HEK293 (cell line): ENCODE data around the gene RSU1.

Experiments used
- CTCF ChIP-seq: fragments of 450-650 bp; formaldehyde crosslinking; IDR thresholded peaks from 2 replicates; pipeline ENCODE4 v1.5.1; 2016; ENCODE audit warnings: missing biosample characterization, missing genetic modification characterization
- SALL2 ChIP-seq: fragments of 450-650 bp; formaldehyde crosslinking; IDR thresholded peaks from 2 replicates; pipeline ENCODE4 v1.5.0; 2017; ENCODE audit warnings: missing biosample characterization, mild to moderate bottlenecking, missing genetic modification characterization, borderline replicate concordance
- ZNF549 ChIP-seq: fragments of 450-650 bp; IDR thresholded peaks from 2 replicates; pipeline ENCODE4 v1.5.1; 2018; ENCODE audit warnings: missing biosample characterization, missing genetic modification characterization, mild to moderate bottlenecking, inconsistent platforms, moderate library complexity
- ZSCAN30 ChIP-seq: fragments of 450-650 bp; IDR thresholded peaks from 2 replicates; pipeline ENCODE4 v1.5.1; 2018; ENCODE audit warnings: missing biosample characterization, mild to moderate bottlenecking, missing genetic modification characterization, moderate library complexity
- TF ChIP-seq, protein P1 (sequence below): fragments of 450-650 bp; formaldehyde crosslinking; IDR thresholded peaks from 2 replicates; pipeline ENCODE4 v1.5.1; 2017; ENCODE audit warnings: missing biosample characterization, mild to moderate bottlenecking, missing genetic modification characterization, moderate library complexity
- TF ChIP-seq, protein P2 (sequence below): fragments of 450-650 bp; formaldehyde crosslinking; IDR thresholded peaks from 2 replicates; pipeline ENCODE4 v1.5.1; 2016; ENCODE audit warnings: missing biosample characterization, missing genetic modification characterization, low read depth

- TF ChIP-seq CTCF (no peak), SALL2 (tag by site-specific recombination) (no peak), ZNF549 (no peak), ZSCAN30 (tag by site-specific recombination) (no peak)
- TF ChIP-seq, protein P1, sequence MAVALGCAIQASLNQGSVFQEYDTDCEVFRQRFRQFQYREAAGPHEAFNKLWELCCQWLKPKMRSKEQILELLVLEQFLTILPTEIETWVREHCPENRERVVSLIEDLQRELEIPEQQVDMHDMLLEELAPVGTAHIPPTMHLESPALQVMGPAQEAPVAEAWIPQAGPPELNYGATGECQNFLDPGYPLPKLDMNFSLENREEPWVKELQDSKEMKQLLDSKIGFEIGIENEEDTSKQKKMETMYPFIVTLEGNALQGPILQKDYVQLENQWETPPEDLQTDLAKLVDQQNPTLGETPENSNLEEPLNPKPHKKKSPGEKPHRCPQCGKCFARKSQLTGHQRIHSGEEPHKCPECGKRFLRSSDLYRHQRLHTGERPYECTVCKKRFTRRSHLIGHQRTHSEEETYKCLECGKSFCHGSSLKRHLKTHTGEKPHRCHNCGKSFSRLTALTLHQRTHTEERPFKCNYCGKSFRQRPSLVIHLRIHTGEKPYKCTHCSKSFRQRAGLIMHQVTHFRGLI (tag by site-specific recombination): no peak
- TF ChIP-seq, protein P2, sequence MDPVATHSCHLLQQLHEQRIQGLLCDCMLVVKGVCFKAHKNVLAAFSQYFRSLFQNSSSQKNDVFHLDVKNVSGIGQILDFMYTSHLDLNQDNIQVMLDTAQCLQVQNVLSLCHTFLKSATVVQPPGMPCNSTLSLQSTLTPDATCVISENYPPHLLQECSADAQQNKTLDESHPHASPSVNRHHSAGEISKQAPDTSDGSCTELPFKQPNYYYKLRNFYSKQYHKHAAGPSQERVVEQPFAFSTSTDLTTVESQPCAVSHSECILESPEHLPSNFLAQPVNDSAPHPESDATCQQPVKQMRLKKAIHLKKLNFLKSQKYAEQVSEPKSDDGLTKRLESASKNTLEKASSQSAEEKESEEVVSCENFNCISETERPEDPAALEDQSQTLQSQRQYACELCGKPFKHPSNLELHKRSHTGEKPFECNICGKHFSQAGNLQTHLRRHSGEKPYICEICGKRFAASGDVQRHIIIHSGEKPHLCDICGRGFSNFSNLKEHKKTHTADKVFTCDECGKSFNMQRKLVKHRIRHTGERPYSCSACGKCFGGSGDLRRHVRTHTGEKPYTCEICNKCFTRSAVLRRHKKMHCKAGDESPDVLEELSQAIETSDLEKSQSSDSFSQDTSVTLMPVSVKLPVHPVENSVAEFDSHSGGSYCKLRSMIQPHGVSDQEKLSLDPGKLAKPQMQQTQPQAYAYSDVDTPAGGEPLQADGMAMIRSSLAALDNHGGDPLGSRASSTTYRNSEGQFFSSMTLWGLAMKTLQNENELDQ (tag by site-specific recombination): no peak
These were observed 131.7 kb downstream of the RSU1 start for GRCh38 chr10:16685551-16685950.
